Measurements from ENCODE around the gene PBX1.

DNA sequence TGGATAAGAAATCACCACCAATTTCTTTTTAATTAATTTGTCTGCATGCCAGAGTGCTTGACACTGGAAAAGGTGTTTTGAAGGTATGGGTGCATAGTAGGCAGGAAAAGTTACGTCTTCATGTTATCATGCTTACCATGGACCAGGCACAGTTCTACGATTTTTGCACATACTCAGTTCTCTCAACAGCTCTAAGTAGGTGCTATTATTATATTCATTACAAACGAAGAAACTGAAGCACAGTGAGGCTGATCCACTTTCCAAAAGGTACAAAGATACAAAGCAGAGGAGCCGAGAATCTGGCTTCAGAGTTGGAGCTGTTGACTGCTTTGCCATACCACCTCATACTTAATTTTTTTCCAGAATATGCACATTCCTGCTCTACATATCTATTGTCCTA lies 306.4 kb downstream of the PBX1 start:
- TF ChIP-seq POLR2AphosphoS5 (IDR thresholded peaks at IDR 0.05), result no peak
- TF ChIP-seq, protein P1, sequence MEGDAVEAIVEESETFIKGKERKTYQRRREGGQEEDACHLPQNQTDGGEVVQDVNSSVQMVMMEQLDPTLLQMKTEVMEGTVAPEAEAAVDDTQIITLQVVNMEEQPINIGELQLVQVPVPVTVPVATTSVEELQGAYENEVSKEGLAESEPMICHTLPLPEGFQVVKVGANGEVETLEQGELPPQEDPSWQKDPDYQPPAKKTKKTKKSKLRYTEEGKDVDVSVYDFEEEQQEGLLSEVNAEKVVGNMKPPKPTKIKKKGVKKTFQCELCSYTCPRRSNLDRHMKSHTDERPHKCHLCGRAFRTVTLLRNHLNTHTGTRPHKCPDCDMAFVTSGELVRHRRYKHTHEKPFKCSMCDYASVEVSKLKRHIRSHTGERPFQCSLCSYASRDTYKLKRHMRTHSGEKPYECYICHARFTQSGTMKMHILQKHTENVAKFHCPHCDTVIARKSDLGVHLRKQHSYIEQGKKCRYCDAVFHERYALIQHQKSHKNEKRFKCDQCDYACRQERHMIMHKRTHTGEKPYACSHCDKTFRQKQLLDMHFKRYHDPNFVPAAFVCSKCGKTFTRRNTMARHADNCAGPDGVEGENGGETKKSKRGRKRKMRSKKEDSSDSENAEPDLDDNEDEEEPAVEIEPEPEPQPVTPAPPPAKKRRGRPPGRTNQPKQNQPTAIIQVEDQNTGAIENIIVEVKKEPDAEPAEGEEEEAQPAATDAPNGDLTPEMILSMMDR (IDR thresholded peaks at IDR 0.05), result no peak

Data from breast epithelium (tissue), 3 donors.